ENCODE data around the gene RPE.

DNA sequence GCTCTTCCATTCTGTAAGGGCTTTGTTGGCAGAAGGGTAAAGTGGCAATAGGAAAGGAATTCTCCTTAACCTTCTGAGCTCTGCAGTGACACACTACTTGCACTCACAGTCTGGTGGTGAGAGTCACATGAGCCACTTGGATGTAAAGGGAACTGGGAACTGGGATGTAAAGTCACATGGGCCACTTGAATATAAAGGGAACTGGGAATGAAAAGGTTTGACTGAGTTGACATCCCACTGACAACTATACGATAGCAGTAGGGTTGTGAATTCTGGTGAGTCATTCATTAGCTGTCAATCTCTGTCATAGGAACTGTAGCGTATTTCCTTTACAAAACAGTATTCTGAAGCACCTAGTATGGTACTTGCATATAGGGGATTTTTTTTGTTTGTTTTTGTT lies 5.5 kb downstream of the RPE start:
- TF ChIP-seq POLR2A (IDR thresholded peaks at IDR 0.05) (no peak), CTCF (IDR thresholded peaks at IDR 0.05) (no peak)
